Colonic mucosa (tissue), 4 donors: ENCODE results near the gene DNMT3B. TPM values are rescaled to one million over a fixed set of nuclear protein-coding genes. Genes with fewer than 3 reads are reported as not detected.
"Not testable (repeated sequence)": the region's sequence is repeated elsewhere in the genome, so short reads cannot be mapped to it uniquely, and the experiment has no call there.

Experiments used
- DNase-seq: peaks from one replicate; pipeline ENCODE4 v3.0.0-alpha.2; 2020
- H3K27ac ChIP-seq: fragments of 200-600 bp; one replicate; pipeline ENCODE4 v1.8.0; 2021
- H3K27me3 ChIP-seq: fragments of 200-600 bp; one replicate; pipeline ENCODE4 v1.8.0; 2021
- H3K36me3 ChIP-seq: fragments of 200-600 bp; one replicate; pipeline ENCODE4 v1.8.0; 2021
- H3K4me1 ChIP-seq: fragments of 200-600 bp; one replicate; pipeline ENCODE4 v1.8.0; 2021; ENCODE audit warnings: mild to moderate bottlenecking
- H3K4me3 ChIP-seq: fragments of 200-600 bp; one replicate; pipeline ENCODE4 v1.8.0; 2021
- H3K9ac ChIP-seq, 2 donors: one replicate each; pipeline ENCODE4 v1.7.0; 2013; ENCODE audit warnings: control low read depth in 2 of 2, low read depth in 2 of 2, low read length in 2 of 2
- H3K9me3 ChIP-seq: fragments of 200-600 bp; one replicate; pipeline ENCODE4 v1.8.0; 2021
- CTCF ChIP-seq: fragments of 200-600 bp; IDR thresholded peaks from one replicate; pipeline ENCODE4 v1.8.0; 2022; ENCODE audit warnings: antibody characterized with exemption, mild to moderate bottlenecking
- intact Hi-C: fragments of 100-400 bp; cut with DNase I; formaldehyde crosslinking; loops from one replicate; pipeline ENCODE4 v1.14.1; 2022
- total RNA-seq, 2 donors: library from RNA; stranded (reverse); fragmentation: NEBNext Ultra II Directional in 1 of 2; extraction: Animal tissue kit (Norgen Biotek cat#: 25700) in 1 of 2; gene quantifications; one replicate each; pipeline ENCODE4 v1.2.1, GENCODE V29; 2021
- donor health status: healthy.
- donor health status: DM: no; HTN: no; CAD: no.
- donor health status: DM: no; HTN: no; CAD: no.

DNMT3B gene
- total RNA-seq, 2 donors from 2014 or later, result 0.80 to 3.3 TPM

- Histone ChIP-seq H3K4me3 (no peak overlapping the region), H3K4me1 (no peaks in the 10 kb centered on the region), H3K27me3 (no peaks in the 10 kb centered on the region), H3K9ac (no peak overlapping the region), H3K27ac (no peak overlapping the region), H3K9me3 (no peaks in the 10 kb centered on the region), H3K36me3 (no peaks in the 10 kb centered on the region)
- no peak for DNase-seq
- intact Hi-C loops, result loop anchor here (10.0 kb wide), 2 partner anchors 102 to 212 kb away; partner anchors contain the start of genes BPIFB2 and SUN5
- no peak for TF ChIP-seq CTCF
These were observed 30.1 kb downstream of the DNMT3B start for GRCh38 chr20:32792316-32792715.

- no peak for TF ChIP-seq CTCF
- H3K9me3 ChIP-seq, result no peaks in the 10 kb centered on the region
- no peak overlapping the region for H3K27ac ChIP-seq
- no peaks in the 10 kb centered on the region for H3K27me3 ChIP-seq
- DNase-seq, result no peak
- intact Hi-C loops, result loop anchor here (10.0 kb wide), 2 partner anchors 102 to 212 kb away; partner anchors contain the start of genes BPIFB2 and SUN5
- no peaks in the 10 kb centered on the region for H3K36me3 ChIP-seq
- H3K4me1 ChIP-seq, result no peaks in the 10 kb centered on the region
- H3K4me3 ChIP-seq, result no peak overlapping the region
- H3K9ac ChIP-seq, result no peak overlapping the region
These were observed 30.7 kb downstream of the DNMT3B start for GRCh38 chr20:32792731-32793458.

- Histone ChIP-seq H3K9me3 (no peaks in the 10 kb centered on the region), H3K27me3 (no peaks in the 10 kb centered on the region), H3K27ac (no peak overlapping the region), H3K9ac (no peak overlapping the region), H3K36me3 (no peaks in the 10 kb centered on the region), H3K4me1 (no peaks in the 10 kb centered on the region), H3K4me3 (no peak overlapping the region)
- no peak for DNase-seq
- intact Hi-C loops, result loop anchor here (10.0 kb wide), 2 partner anchors 98 to 208 kb away; partner anchors contain the start of genes BPIFB2 and SUN5
- no peak for TF ChIP-seq CTCF
These were observed 34.3 kb downstream of the DNMT3B start for GRCh38 chr20:32796383-32796948.

- Histone ChIP-seq H3K9ac (no peak overlapping the region), H3K36me3 (no peaks in the 10 kb centered on the region), H3K27ac (no peak overlapping the region), H3K27me3 (no peaks in the 10 kb centered on the region), H3K4me1 (no peaks in the 10 kb centered on the region), H3K9me3 (no peaks in the 10 kb centered on the region), H3K4me3 (no peak overlapping the region)
- no peak for DNase-seq
- intact Hi-C loops, result loop anchor here (10.0 kb wide), 2 partner anchors 98 to 208 kb away; partner anchors contain the start of genes BPIFB2 and SUN5
- TF ChIP-seq CTCF, result no peak
These were observed 34.8 kb downstream of the DNMT3B start for GRCh38 chr20:32796981-32797451.

GRCh38 chr20:32797571-32797970 lies 35.4 kb downstream of the DNMT3B start:
- intact Hi-C loops, result loop anchor here (10.0 kb wide), 2 partner anchors 97 to 207 kb away; partner anchors contain the start of genes BPIFB2 and SUN5
- H3K4me3 ChIP-seq, H3K9me3 ChIP-seq: not testable (repeated sequence)

More at GRCh38 chr20:32797571-32797970, 35.4 kb downstream of the DNMT3B start:
- H3K36me3 ChIP-seq, DNase-seq, H3K4me1 ChIP-seq, H3K27ac ChIP-seq, H3K27me3 ChIP-seq, H3K9ac ChIP-seq: not testable (repeated sequence)
